Measurements from ENCODE around the gene RPL10.

RPL10 gene

GRCh38 chrX:154355776-154356140 is 42.4 kb upstream of the RPL10 start:
- no peak for TF ChIP-seq POLR2A (IDR thresholded peaks at IDR 0.05; ENCODE audit: low read depth, low read length)
- DNase-seq (ENCODE audit: insufficient read length, low spot score) (no peak), FAIRE-seq (no peak)

- no peak for DNase-seq (ENCODE audit: insufficient read length, low spot score)
- no peak for TF ChIP-seq POLR2A (IDR thresholded peaks at IDR 0.05; ENCODE audit: low read depth, low read length)
- FAIRE-seq, result no peak
These were observed 41.6 kb upstream of the RPL10 start for GRCh38 chrX:154356596-154356995.

- TF ChIP-seq POLR2A (IDR thresholded peaks at IDR 0.05; ENCODE audit: low read depth, low read length), result no peak
- DNase-seq (ENCODE audit: insufficient read length, low spot score) (no peak), FAIRE-seq (no peak)
These were observed 41.0 kb upstream of the RPL10 start for GRCh38 chrX:154357205-154357604.

GRCh38 chrX:154358011-154358410 is 40.2 kb upstream of the RPL10 start:
- no peak for FAIRE-seq
- no peak for TF ChIP-seq POLR2A (IDR thresholded peaks at IDR 0.05; ENCODE audit: low read depth, low read length)
- DNase-seq (ENCODE audit: insufficient read length, low spot score), result no peak

- DNase-seq (ENCODE audit: insufficient read length, low spot score) (no peak), FAIRE-seq (no peak)
These were observed 39.3 kb upstream of the RPL10 start for GRCh38 chrX:154358829-154359228.

GRCh38 chrX:154359362-154360154 is 38.6 kb upstream of the RPL10 start:
- FAIRE-seq (no peak), DNase-seq (ENCODE audit: insufficient read length, low spot score) (no peak)
- TF ChIP-seq POLR2A (IDR thresholded peaks at IDR 0.05; ENCODE audit: low read depth, low read length), result no peak

More at GRCh38 chrX:154358829-154359228, 39.3 kb upstream of the RPL10 start:
- TF ChIP-seq POLR2A (IDR thresholded peaks at IDR 0.05; ENCODE audit: low read depth, low read length), result no peak

GRCh38 chrX:154360155-154360713 is 37.9 kb upstream of the RPL10 start:
- TF ChIP-seq POLR2A (IDR thresholded peaks at IDR 0.05; ENCODE audit: low read depth, low read length), result no peak
- no peak for FAIRE-seq
- no peak for DNase-seq (ENCODE audit: insufficient read length, low spot score)

- FAIRE-seq (no peak), DNase-seq (ENCODE audit: insufficient read length, low spot score) (no peak)
- no peak for TF ChIP-seq POLR2A (IDR thresholded peaks at IDR 0.05; ENCODE audit: low read depth, low read length)
These were observed 36.0 kb upstream of the RPL10 start for GRCh38 chrX:154362085-154362742.

GRCh38 chrX:154363706-154364439 is 34.3 kb upstream of the RPL10 start:
- TF ChIP-seq POLR2A (IDR thresholded peaks at IDR 0.05; ENCODE audit: low read depth, low read length), result no peak
- no peak for DNase-seq (ENCODE audit: insufficient read length, low spot score)
- no peak for FAIRE-seq

GRCh38 chrX:154365052-154365600 is 33.1 kb upstream of the RPL10 start:
- no peak for TF ChIP-seq POLR2A (IDR thresholded peaks at IDR 0.05; ENCODE audit: low read depth, low read length)
- FAIRE-seq, result no peak
- no peak for DNase-seq (ENCODE audit: insufficient read length, low spot score)

GRCh38 chrX:154365997-154366665 is 32.0 kb upstream of the RPL10 start:
- no peak for FAIRE-seq
- DNase-seq (ENCODE audit: insufficient read length, low spot score), result no peak
- TF ChIP-seq POLR2A (IDR thresholded peaks at IDR 0.05; ENCODE audit: low read depth, low read length), result no peak

- FAIRE-seq, result no peak
- DNase-seq (ENCODE audit: insufficient read length, low spot score), result no peak
These were observed 31.5 kb upstream of the RPL10 start for GRCh38 chrX:154366666-154367055.

More at GRCh38 chrX:154366666-154367055, 31.5 kb upstream of the RPL10 start:
- no peak for TF ChIP-seq POLR2A (IDR thresholded peaks at IDR 0.05; ENCODE audit: low read depth, low read length)
